T-helper 2 cell treated with Interferon-gamma antibody and Interleukin-4, amounts not matched to agents 5 μg/mL and 100 μg/mL, for 36 hours (primary cell): ENCODE measurements around the gene FGD4.

ENCODE experiments used
- DNase-seq: peaks from one replicate; pipeline ENCODE4 v3.0.0; 2021; ENCODE audit warnings: low spot score
- H3K27ac Mint-ChIP-seq: one replicate; pipeline ENCODE4 v1.8.0; 2021; ENCODE audit warnings: mild to moderate bottlenecking, mixed read lengths
- H3K27me3 Mint-ChIP-seq: one replicate; pipeline ENCODE4 v1.8.0; 2021; ENCODE audit warnings: low read depth, mixed read lengths
- H3K36me3 Mint-ChIP-seq: one replicate; pipeline ENCODE4 v1.8.0; 2021; ENCODE audit warnings: low read depth, mixed read lengths
- H3K4me1 Mint-ChIP-seq: one replicate; pipeline ENCODE4 v1.8.0; 2021; ENCODE audit warnings: low read depth, mixed read lengths
- H3K4me3 Mint-ChIP-seq: one replicate; pipeline ENCODE4 v1.8.0; 2022; ENCODE audit warnings: mild to moderate bottlenecking, moderate library complexity, mixed read lengths
- H3K9me3 Mint-ChIP-seq: one replicate; pipeline ENCODE4 v1.8.0; 2021; ENCODE audit warnings: mixed read lengths

FGD4 gene

GRCh38 chr12:32390572-32391219, 8.7 kb upstream of the FGD4 start:
- no peaks in the 10 kb centered on the region for H3K9me3 Mint-ChIP-seq
- H3K4me1 Mint-ChIP-seq, result no peaks in the 10 kb centered on the region

GRCh38 chr12:32395026-32395425, 4.3 kb upstream of the FGD4 start:
- no peaks in the 10 kb centered on the region for H3K36me3 Mint-ChIP-seq
- H3K4me3 Mint-ChIP-seq, result no peak overlapping the region
- no peaks in the 10 kb centered on the region for H3K9me3 Mint-ChIP-seq
- H3K27ac Mint-ChIP-seq, result no peak overlapping the region
- peaks cover 1% of the 10 kb centered on the region for H3K4me1 Mint-ChIP-seq
- DNase-seq, result no peak
- peaks cover 25% of the 10 kb centered on the region for H3K27me3 Mint-ChIP-seq

More at GRCh38 chr12:32390572-32391219, 8.7 kb upstream of the FGD4 start:
- peak; percentile 10 for DNase-seq
- Mint-ChIP-seq H3K4me3 (peak overlapping the region; percentile 77), H3K27me3 (no peaks in the 10 kb centered on the region), H3K36me3 (no peaks in the 10 kb centered on the region), H3K27ac (no peak overlapping the region)

- H3K4me1 Mint-ChIP-seq, result peaks cover 5% of the 10 kb centered on the region
- DNase-seq, result no peak
- H3K27me3 Mint-ChIP-seq, result peaks cover 44% of the 10 kb centered on the region
- H3K27ac Mint-ChIP-seq, result no peak overlapping the region
- H3K9me3 Mint-ChIP-seq, result no peaks in the 10 kb centered on the region
- H3K36me3 Mint-ChIP-seq, result no peaks in the 10 kb centered on the region
- no peak overlapping the region for H3K4me3 Mint-ChIP-seq
These were observed 1.7 kb upstream of the FGD4 start for GRCh38 chr12:32397696-32398095.

- no peaks in the 10 kb centered on the region for H3K9me3 Mint-ChIP-seq
- no peak overlapping the region for H3K27ac Mint-ChIP-seq
- H3K4me3 Mint-ChIP-seq, result peak overlapping the region; percentile 18
- peaks cover 5% of the 10 kb centered on the region for H3K4me1 Mint-ChIP-seq
- H3K27me3 Mint-ChIP-seq, result peaks cover 44% of the 10 kb centered on the region
- no peaks in the 10 kb centered on the region for H3K36me3 Mint-ChIP-seq
- DNase-seq, result no peak
These were observed 1.2 kb upstream of the FGD4 start for GRCh38 chr12:32398181-32398580.

- Mint-ChIP-seq H3K9me3 (no peaks in the 10 kb centered on the region), H3K27ac (no peak overlapping the region), H3K36me3 (no peaks in the 10 kb centered on the region), H3K4me3 (peak overlapping the region; percentile 51), H3K4me1 (peaks cover 5% of the 10 kb centered on the region), H3K27me3 (peaks cover 44% of the 10 kb centered on the region)
- DNase-seq, result no peak
These were observed 465 bp upstream of the FGD4 start for GRCh38 chr12:32398816-32399369.

- no peak overlapping the region for H3K27ac Mint-ChIP-seq
- H3K9me3 Mint-ChIP-seq, result no peaks in the 10 kb centered on the region
- peaks cover 5% of the 10 kb centered on the region for H3K4me1 Mint-ChIP-seq
- H3K4me3 Mint-ChIP-seq, result peak overlapping the region; percentile 65
- H3K36me3 Mint-ChIP-seq, result no peaks in the 10 kb centered on the region
- H3K27me3 Mint-ChIP-seq, result peaks cover 47% of the 10 kb centered on the region
- no peak for DNase-seq
These were observed 835 bp downstream of the FGD4 start for GRCh38 chr12:32400114-32400672.

- Mint-ChIP-seq H3K4me3 (no peak overlapping the region), H3K9me3 (no peaks in the 10 kb centered on the region)
These were observed 1.5 kb downstream of the FGD4 start for GRCh38 chr12:32400866-32401265.

GRCh38 chr12:32402170-32402569, 2.8 kb downstream of the FGD4 start:
- no peak for DNase-seq
- H3K27me3 Mint-ChIP-seq, result peaks cover 41% of the 10 kb centered on the region
- H3K4me3 Mint-ChIP-seq, result no peak overlapping the region
- H3K9me3 Mint-ChIP-seq, result no peaks in the 10 kb centered on the region
- H3K36me3 Mint-ChIP-seq, result no peaks in the 10 kb centered on the region
- H3K27ac Mint-ChIP-seq, result no peak overlapping the region
- peaks cover 5% of the 10 kb centered on the region for H3K4me1 Mint-ChIP-seq

More at GRCh38 chr12:32400866-32401265, 1.5 kb downstream of the FGD4 start:
- peaks cover 5% of the 10 kb centered on the region for H3K4me1 Mint-ChIP-seq
- H3K27ac Mint-ChIP-seq, result no peak overlapping the region
- H3K27me3 Mint-ChIP-seq, result peaks cover 46% of the 10 kb centered on the region
- no peaks in the 10 kb centered on the region for H3K36me3 Mint-ChIP-seq
- DNase-seq, result no peak

GRCh38 chr12:32402946-32403345, 3.6 kb downstream of the FGD4 start:
- peaks cover 5% of the 10 kb centered on the region for H3K4me1 Mint-ChIP-seq
- H3K9me3 Mint-ChIP-seq, result no peaks in the 10 kb centered on the region
- H3K27ac Mint-ChIP-seq, result no peak overlapping the region
- no peaks in the 10 kb centered on the region for H3K36me3 Mint-ChIP-seq
- H3K4me3 Mint-ChIP-seq, result no peak overlapping the region
- H3K27me3 Mint-ChIP-seq, result peaks cover 34% of the 10 kb centered on the region
- no peak for DNase-seq

GRCh38 chr12:32407795-32408194, 8.4 kb downstream of the FGD4 start:
- Mint-ChIP-seq H3K36me3 (no peaks in the 10 kb centered on the region), H3K27me3 (peaks cover 3% of the 10 kb centered on the region), H3K27ac (no peak overlapping the region), H3K9me3 (no peaks in the 10 kb centered on the region), H3K4me1 (no peaks in the 10 kb centered on the region), H3K4me3 (no peak overlapping the region)
- DNase-seq, result no peak

- Mint-ChIP-seq H3K4me1 (no peaks in the 10 kb centered on the region), H3K9me3 (no peaks in the 10 kb centered on the region), H3K4me3 (no peak overlapping the region), H3K36me3 (no peaks in the 10 kb centered on the region), H3K27me3 (no peaks in the 10 kb centered on the region), H3K27ac (no peak overlapping the region)
- no peak for DNase-seq
These were observed 14.1 kb downstream of the FGD4 start for GRCh38 chr12:32413412-32413811.

GRCh38 chr12:32418221-32418620, 18.9 kb downstream of the FGD4 start:
- DNase-seq, result no peak
- H3K9me3 Mint-ChIP-seq, result no peaks in the 10 kb centered on the region
- H3K36me3 Mint-ChIP-seq, result no peaks in the 10 kb centered on the region
- peaks cover 2% of the 10 kb centered on the region for H3K27me3 Mint-ChIP-seq
- no peak overlapping the region for H3K4me3 Mint-ChIP-seq
- no peak overlapping the region for H3K27ac Mint-ChIP-seq
- no peaks in the 10 kb centered on the region for H3K4me1 Mint-ChIP-seq

- no peaks in the 10 kb centered on the region for H3K9me3 Mint-ChIP-seq
- no peaks in the 10 kb centered on the region for H3K36me3 Mint-ChIP-seq
- H3K4me1 Mint-ChIP-seq, result no peaks in the 10 kb centered on the region
- no peak overlapping the region for H3K4me3 Mint-ChIP-seq
- H3K27me3 Mint-ChIP-seq, result peaks cover 2% of the 10 kb centered on the region
- DNase-seq, result no peak
- H3K27ac Mint-ChIP-seq, result no peak overlapping the region
These were observed 19.7 kb downstream of the FGD4 start for GRCh38 chr12:32418903-32419519.

GRCh38 chr12:32419520-32419960, 20.2 kb downstream of the FGD4 start:
- Mint-ChIP-seq H3K9me3 (no peaks in the 10 kb centered on the region), H3K4me3 (no peak overlapping the region), H3K27ac (no peak overlapping the region), H3K36me3 (no peaks in the 10 kb centered on the region), H3K27me3 (peaks cover 2% of the 10 kb centered on the region), H3K4me1 (no peaks in the 10 kb centered on the region)
- DNase-seq, result no peak
